Hepatocyte (in vitro differentiated cells): ENCODE results near the gene ZNF710.

Experiments used
- EZH2 ChIP-seq: fragments of 200-600 bp; sonication (generic); IDR thresholded peaks from 2 replicates; pipeline ENCODE4 v1.6.1; 2016; ENCODE audit warnings: antibody characterized with exemption, mild to moderate bottlenecking, borderline replicate concordance
- EZH2phosphoT487 ChIP-seq: fragments of 200-600 bp; sonication (generic); IDR thresholded peaks from one replicate; pipeline ENCODE4 v1.6.1; 2018; ENCODE audit warnings: antibody characterized with exemption, mild to moderate bottlenecking, low read depth, moderate library complexity; ENCODE audit not compliant: unreplicated experiment, severe bottlenecking
- TF ChIP-seq, protein P1 (sequence below): fragments of 200-600 bp; sonication (generic); IDR thresholded peaks from 2 replicates; pipeline ENCODE4 v1.5.1; 2016; ENCODE audit warnings: antibody characterized with exemption, mild to moderate bottlenecking; ENCODE audit not compliant: poor library complexity

GRCh38 chr15:90119367-90119766 lies 118.2 kb downstream of the ZNF710 start:
- no peak for TF ChIP-seq EZH2phosphoT487
- TF ChIP-seq, protein P1, sequence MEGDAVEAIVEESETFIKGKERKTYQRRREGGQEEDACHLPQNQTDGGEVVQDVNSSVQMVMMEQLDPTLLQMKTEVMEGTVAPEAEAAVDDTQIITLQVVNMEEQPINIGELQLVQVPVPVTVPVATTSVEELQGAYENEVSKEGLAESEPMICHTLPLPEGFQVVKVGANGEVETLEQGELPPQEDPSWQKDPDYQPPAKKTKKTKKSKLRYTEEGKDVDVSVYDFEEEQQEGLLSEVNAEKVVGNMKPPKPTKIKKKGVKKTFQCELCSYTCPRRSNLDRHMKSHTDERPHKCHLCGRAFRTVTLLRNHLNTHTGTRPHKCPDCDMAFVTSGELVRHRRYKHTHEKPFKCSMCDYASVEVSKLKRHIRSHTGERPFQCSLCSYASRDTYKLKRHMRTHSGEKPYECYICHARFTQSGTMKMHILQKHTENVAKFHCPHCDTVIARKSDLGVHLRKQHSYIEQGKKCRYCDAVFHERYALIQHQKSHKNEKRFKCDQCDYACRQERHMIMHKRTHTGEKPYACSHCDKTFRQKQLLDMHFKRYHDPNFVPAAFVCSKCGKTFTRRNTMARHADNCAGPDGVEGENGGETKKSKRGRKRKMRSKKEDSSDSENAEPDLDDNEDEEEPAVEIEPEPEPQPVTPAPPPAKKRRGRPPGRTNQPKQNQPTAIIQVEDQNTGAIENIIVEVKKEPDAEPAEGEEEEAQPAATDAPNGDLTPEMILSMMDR = no peak
- TF ChIP-seq EZH2 = no peak
